Adrenal gland (tissue), 12 donors: Measurements from ENCODE around the gene EYS. TPM values are rescaled to one million over a fixed set of nuclear protein-coding genes. Genes with fewer than 3 reads are reported as not detected.

Source experiments
- DNase-seq, 7 donors: peaks; one replicate each; pipeline ENCODE4 v3.0.0-alpha.2; 2019 to 2020
- H3K27ac ChIP-seq, 5 donors: fragments of 200-600 bp; sonication (generic) in 4 of 5; 1 replicate in 3 of 5; 2 replicates in 2 of 5; pipeline versions ENCODE4 v1.5.1 to v1.8.0; 2016 to 2020; ENCODE audit warnings: mild to moderate bottlenecking in 1 of 5
- H3K27me3 ChIP-seq: fragments of 200-600 bp; 2 replicates; pipeline ENCODE4 v1.8.0; 2021
- H3K36me3 ChIP-seq, 2 donors: fragments of 200-600 bp; replicated peaks in 1 of 2; 1 replicate in 1 of 2; 2 replicates in 1 of 2; pipeline versions ENCODE4 v1.5.1 to v1.8.0; 2018 to 2022
- H3K4me1 ChIP-seq, 2 donors: fragments of 200-600 bp; replicated peaks in 1 of 2; 1 replicate in 1 of 2; 2 replicates in 1 of 2; pipeline versions ENCODE4 v1.5.1 to v1.8.0; 2018 to 2021
- H3K4me3 ChIP-seq, 4 donors: fragments of 200-600 bp; sonication (generic) in 3 of 4; one replicate each; pipeline ENCODE4 v1.5.1; 2016 to 2018
- H3K9me3 ChIP-seq, 3 donors: fragments of 200-600 bp; sonication (generic) in 1 of 3; replicated peaks in 1 of 3; 1 replicate in 2 of 3; 2 replicates in 1 of 3; pipeline versions ENCODE4 v1.5.1 to v1.8.0; 2016 to 2021
- POLR2A ChIP-seq, 2 donors: fragments of 450-650 bp; IDR thresholded peaks; one replicate each; pipeline ENCODE4 v1.6.1; 2017; ENCODE audit warnings: antibody characterized with exemption in 2 of 2, mild to moderate bottlenecking in 2 of 2, moderate library complexity in 1 of 2
- WGBS, 4 donors: extraction: QIAGEN DNeasy Blood & Tissue Kit in 2 of 4; methylation state at CpG; one replicate each; pipeline versions ENCODE4 v1.1.5 to v1.1.7; 2013 to 2017; 5-methylcytosine and 5-hydroxymethylcytosine counted together
- intact Hi-C, 2 donors: fragments of 100-400 bp; cut with DNase I; formaldehyde crosslinking; loops; one replicate each; pipeline versions ENCODE4 v1.14.1 to v1.15.0; 2022 to 2023
- polyA plus RNA-seq, 3 donors: library from polyadenylated mRNA; stranded (reverse); fragments of 200-250 nt in 2 of 3; fragments of 350-450 nt in 1 of 3; fragmentation: Illumina TruSeq in 1 of 3; extraction: RNeasy Lipid Tissue Mini Kit (QIAGEN cat#74804) in 1 of 3; gene quantifications; one replicate each; pipeline ENCODE4 v1.2.3, GENCODE V29; 2013 to 2014
- total RNA-seq, 9 donors: library from RNA; depleted of rRNA in 4 of 9; stranded (reverse); fragments of >200 nt in 4 of 9; fragments of 120-200 nt in 1 of 9; fragmentation: NEBNext Ultra II Directional in 1 of 9; extraction: Animal tissue kit (Norgen Biotek cat#: 25700) in 1 of 9; gene quantifications; one replicate each; pipeline versions ENCODE4 v1.1.0 to v1.2.4, GENCODE V29; 2013 to 2023
- TF ChIP-seq, protein P1 (sequence below), 6 experiments: fragments of 450-650 bp in 4 of 6; fragments of 200-600 bp in 2 of 6; sonication (generic) in 1 of 6; IDR thresholded peaks; 1 replicate in 5 of 6; 2 replicates in 1 of 6; pipeline versions ENCODE4 v1.5.1 to v1.8.0; 2016 to 2021; ENCODE audit warnings: antibody characterized with exemption in 6 of 6, mild to moderate bottlenecking in 2 of 6, moderate library complexity in 1 of 6
- donor health status: healthy with polysubstance abuse.
- donor health status: Bipolar disorder and iron deficiency.
- donor health status: DM: yes; HTN: yes; CAD: no.
- donor health status: DM: no; HTN: no; CAD: no.
- donor health status: DM: no; HTN: no; CAD: no.
- donor health status: DM: yes; HTN: yes; CAD: no.

EYS gene
- total and polyA plus RNA-seq, 12 donors = 0.03 to 3.1 (median 0.18) TPM; not detected in 7

DNA sequence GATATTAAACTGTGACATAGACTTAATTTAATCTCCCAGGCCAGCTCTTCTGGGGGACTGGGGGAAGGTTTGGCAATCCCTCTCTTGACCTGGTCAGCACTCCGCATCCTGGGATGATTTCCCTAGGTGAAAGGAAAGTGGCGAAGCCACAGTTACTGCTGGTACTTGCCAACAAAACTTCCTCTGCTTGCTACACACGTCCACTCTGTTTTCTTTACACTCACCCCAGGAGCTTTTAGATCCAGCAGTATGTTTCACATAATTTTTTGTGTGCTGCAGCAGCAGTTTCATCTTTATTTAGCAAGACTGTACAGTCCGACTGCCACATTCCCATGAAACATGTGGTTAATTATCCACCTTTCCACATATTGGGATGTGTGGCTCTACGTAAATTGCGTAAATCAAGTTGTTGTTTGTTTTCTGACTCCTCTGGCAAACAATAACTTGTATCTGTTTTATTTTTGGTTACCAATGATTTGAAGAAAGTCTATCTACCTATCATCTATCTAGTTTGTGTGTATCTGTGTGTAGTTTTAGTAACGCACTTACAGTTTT lies 1787.4 kb downstream of the EYS start:
- intact Hi-C loops = loop anchor here in 1 of 2 donors (5.0 kb wide), 1 partner anchor 413 kb away; no protein-coding TSS in a partner anchor
- DNase-seq = no peak
- H3K27me3 ChIP-seq = no peaks in the 10 kb centered on the region
- TF ChIP-seq, protein P1, sequence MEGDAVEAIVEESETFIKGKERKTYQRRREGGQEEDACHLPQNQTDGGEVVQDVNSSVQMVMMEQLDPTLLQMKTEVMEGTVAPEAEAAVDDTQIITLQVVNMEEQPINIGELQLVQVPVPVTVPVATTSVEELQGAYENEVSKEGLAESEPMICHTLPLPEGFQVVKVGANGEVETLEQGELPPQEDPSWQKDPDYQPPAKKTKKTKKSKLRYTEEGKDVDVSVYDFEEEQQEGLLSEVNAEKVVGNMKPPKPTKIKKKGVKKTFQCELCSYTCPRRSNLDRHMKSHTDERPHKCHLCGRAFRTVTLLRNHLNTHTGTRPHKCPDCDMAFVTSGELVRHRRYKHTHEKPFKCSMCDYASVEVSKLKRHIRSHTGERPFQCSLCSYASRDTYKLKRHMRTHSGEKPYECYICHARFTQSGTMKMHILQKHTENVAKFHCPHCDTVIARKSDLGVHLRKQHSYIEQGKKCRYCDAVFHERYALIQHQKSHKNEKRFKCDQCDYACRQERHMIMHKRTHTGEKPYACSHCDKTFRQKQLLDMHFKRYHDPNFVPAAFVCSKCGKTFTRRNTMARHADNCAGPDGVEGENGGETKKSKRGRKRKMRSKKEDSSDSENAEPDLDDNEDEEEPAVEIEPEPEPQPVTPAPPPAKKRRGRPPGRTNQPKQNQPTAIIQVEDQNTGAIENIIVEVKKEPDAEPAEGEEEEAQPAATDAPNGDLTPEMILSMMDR (IDR thresholded peaks at IDR 0.05) = no peak
- no peak for TF ChIP-seq POLR2A (IDR thresholded peaks at IDR 0.05)
- H3K27ac ChIP-seq = no peak overlapping the region
- no peak overlapping the region for H3K4me3 ChIP-seq
- no peaks in the 10 kb centered on the region for H3K36me3 ChIP-seq
- H3K9me3 ChIP-seq = no peaks in the 10 kb centered on the region
- no peaks in the 10 kb centered on the region for H3K4me1 ChIP-seq
- WGBS, 4 donors = 67 to 70% (median 69%) methylated on average over 7 of the region's 7 CpGs

DNA sequence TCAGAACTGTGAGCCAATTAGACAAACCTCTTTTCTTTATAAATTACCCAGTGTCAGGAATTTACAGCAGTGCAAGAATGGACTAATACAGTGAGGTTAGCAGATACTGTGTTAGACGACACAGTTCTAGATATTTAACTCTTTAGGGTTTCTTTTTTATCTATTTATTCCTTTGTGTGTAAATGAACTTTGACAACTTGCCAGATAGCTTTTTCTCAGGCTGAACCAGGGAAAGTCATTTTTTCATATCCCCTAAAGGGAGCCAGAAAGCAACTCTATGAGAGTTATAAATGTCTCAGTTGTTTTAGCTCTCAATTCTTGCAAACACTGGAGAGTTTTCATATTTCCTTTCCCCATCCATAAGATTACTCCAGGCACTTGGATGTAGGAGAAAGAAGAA lies 1794.1 kb downstream of the EYS start:
- no peaks in the 10 kb centered on the region for H3K27me3 ChIP-seq
- 25 to 38% (median 31%) methylated on average over 1 of the region's 1 CpG for whole genome bisulfite sequencing, 4 donors
- H3K36me3 ChIP-seq = no peaks in the 10 kb centered on the region
- H3K4me1 ChIP-seq = no peaks in the 10 kb centered on the region
- H3K4me3 ChIP-seq = no peak overlapping the region
- TF ChIP-seq POLR2A (IDR thresholded peaks at IDR 0.05) = no peak
- TF ChIP-seq, protein P1 (IDR thresholded peaks at IDR 0.05) = no peak
- H3K27ac ChIP-seq = no peak overlapping the region
- no peaks in the 10 kb centered on the region for H3K9me3 ChIP-seq
- no peak for DNase-seq
- intact Hi-C loops = no loop called here

DNA sequence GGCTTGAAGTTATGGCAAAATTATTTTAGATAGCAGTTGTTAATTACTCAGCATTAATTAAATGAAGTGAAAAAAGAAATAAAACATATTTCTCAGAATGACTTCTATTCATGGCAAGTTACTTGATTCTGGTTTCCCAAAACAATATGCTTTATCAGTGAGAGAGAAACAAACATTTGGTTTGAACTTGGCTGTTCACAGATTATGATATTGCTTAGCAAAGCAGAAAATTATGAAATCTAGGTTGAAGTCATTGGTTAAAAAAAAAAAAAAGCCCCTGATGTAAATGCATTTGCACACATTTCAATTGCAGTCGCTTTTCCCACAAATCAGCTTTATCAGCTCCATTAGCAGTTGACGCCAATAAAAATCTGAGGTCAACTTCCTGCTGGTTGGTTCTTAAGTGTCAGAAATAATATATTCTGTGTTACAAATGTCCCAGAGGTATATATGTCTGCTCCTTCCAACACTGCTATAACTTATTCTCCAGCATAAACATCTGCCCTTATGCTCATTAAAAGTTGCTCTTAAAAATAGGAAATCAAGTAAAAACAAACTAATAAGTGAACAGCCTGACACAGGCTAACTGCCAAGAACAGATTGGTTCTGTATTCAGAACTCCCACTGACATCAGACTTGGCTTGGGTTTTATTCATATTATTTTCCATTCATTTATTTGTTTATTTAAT lies 1796.0 kb downstream of the EYS start:
- no peak for DNase-seq
- WGBS, 4 donors = 33 to 58% (median 50%) methylated on average over 2 of the region's 2 CpGs
- no peak overlapping the region for H3K4me3 ChIP-seq
- H3K4me1 ChIP-seq = no peaks in the 10 kb centered on the region
- H3K27ac ChIP-seq = no peak overlapping the region
- TF ChIP-seq, protein P1 (IDR thresholded peaks at IDR 0.05) = no peak
- H3K9me3 ChIP-seq = no peaks in the 10 kb centered on the region
- intact Hi-C loops = no loop called here
- H3K27me3 ChIP-seq = no peaks in the 10 kb centered on the region
- H3K36me3 ChIP-seq = no peaks in the 10 kb centered on the region

DNA sequence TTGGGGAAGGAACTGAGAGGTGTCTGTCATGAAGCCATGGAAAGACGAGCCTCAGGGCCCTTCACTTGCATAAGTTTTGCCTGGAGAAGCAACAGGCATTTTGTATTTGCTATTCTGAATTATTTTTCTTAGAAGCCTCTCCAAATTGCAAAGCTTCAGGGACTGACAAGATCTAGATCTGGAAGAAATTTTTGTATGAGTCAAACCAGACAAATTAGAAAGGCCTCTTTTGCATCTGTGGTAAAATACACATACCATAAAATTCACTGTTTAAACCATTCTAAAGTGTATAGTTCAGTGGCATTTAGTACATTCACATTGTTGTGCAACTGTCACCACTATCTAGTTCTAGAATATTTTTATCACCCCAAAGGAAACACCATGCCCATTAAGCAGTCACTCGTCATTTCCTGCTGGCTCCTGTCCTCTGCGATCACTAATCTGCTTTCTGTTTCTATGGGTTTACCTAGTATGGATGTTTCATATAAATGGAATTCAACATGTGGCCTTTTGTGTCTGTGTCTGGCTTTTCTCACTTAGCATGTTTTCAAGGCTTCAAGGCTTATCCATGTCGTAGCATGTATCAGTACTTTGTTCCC lies 1802.3 kb downstream of the EYS start:
- WGBS, 4 donors = 57 to 65% (median 62%) methylated on average over 4 of the region's 4 CpGs
- Histone ChIP-seq H3K4me1 (no peaks in the 10 kb centered on the region), H3K4me3 (no peak overlapping the region), H3K27me3 (no peaks in the 10 kb centered on the region), H3K9me3 (no peaks in the 10 kb centered on the region), H3K36me3 (no peaks in the 10 kb centered on the region), H3K27ac (no peak overlapping the region)
- peak in 1 of 7 donors; percentile 10 for DNase-seq
- intact Hi-C loops = no loop called here
- TF ChIP-seq POLR2A (IDR thresholded peaks at IDR 0.05) = no peak
- TF ChIP-seq, protein P1 (IDR thresholded peaks at IDR 0.05) = no peak
